ENCODE measurements around the gene SLC34A1.

SLC34A1 gene

GRCh38 chr5:177446200-177447065 is 62.2 kb downstream of the SLC34A1 start, which contains the start of gene PRR7:
PRR7 (plus strand) TSS chr5:177446814; CDS start chr5:177455068, 8,254 bp downstream.
- peak; percentile 72 to 75 for DNase-seq
- peak; percentile 69 for TF ChIP-seq POLR2A (IDR thresholded peaks at IDR 0.05; ENCODE audit: low read length)
- no peak for TF ChIP-seq GATA1 (IDR thresholded peaks at IDR 0.05; ENCODE audit: low read depth, low read length)

DNA sequence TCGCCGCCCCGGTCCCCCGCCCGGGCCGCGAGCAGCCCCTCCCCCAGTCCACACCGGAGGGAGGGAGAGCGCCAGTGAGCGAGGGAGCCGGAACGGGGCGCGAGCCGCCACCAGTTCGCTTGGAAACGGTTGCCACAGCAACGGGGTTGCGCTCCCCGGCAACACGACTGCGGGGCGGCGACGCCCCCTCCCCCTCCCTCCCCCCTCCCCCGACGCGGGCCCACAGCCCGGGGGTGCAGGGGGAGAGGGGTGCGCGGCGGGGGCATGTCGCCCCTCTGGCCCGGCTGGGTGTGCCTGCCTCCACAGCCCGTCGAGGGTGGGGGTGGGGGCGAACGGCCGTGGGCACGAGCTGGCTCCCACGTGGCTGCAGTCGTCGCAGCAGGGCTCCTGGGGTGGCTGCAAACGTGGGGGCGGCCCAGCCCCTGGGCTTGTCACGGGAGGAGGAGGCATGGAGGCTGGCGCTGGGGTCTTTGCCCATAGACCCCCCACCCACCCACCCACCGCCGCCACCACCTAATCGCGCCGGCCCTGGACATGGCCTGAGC is 62.9 kb downstream of the SLC34A1 start:
- TF ChIP-seq POLR2A (IDR thresholded peaks at IDR 0.05; ENCODE audit: low read length) (no peak), GATA1 (IDR thresholded peaks at IDR 0.05; ENCODE audit: low read depth, low read length) (no peak)
- peak; percentile 61 to 64 for DNase-seq

- DNase-seq, result no peak
Observed at GRCh38 chr5:177447611-177448243, 63.5 kb downstream of the SLC34A1 start.

More at GRCh38 chr5:177447611-177448243, 63.5 kb downstream of the SLC34A1 start:
- no peak for TF ChIP-seq GATA1 (IDR thresholded peaks at IDR 0.05; ENCODE audit: low read depth, low read length)
- TF ChIP-seq POLR2A (IDR thresholded peaks at IDR 0.05; ENCODE audit: low read length), result peak; percentile 21
